HG02885 (cell line): ENCODE results near the gene PDE8A.
"Not testable (repeated sequence)": the region's sequence is repeated elsewhere in the genome, so short reads cannot be mapped to it uniquely, and the experiment has no call there.

Experiments used
- ATAC-seq: cut with Tn5 transposase; IDR thresholded peaks from one replicate; pipeline ENCODE4 v1.9.1; 2021; ENCODE audit warnings: mild to moderate bottlenecking; ENCODE audit not compliant: unreplicated experiment, poor library complexity

The PDE8A gene

GRCh38 chr15:85154061-85154460, 172.4 kb downstream of the PDE8A start:
- ATAC-seq: no peak

DNA sequence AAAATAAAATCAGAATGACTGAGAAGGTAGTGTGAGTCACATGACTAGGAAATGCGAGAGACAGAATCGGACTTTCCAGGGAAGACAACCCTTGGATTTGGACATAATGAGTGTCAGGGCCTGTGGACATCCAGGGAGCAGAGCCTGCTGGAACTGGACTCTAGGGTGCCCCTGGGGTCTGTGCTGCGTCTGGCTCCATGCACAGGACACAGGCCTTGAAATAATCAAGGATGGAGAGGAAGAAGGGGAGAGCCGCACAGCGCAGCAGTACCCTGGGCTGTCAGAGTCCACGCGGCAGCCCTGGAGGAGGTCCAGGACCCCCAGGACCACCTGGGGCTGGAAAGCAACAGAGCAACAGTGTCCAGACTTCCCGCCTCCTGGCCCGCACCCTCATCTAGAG, 173.7 kb downstream of the PDE8A start:
- no peak for ATAC-seq

GRCh38 chr15:85155857-85156256, 174.2 kb downstream of the PDE8A start:
- ATAC-seq: no peak

GRCh38 chr15:85157344-85157743, 175.7 kb downstream of the PDE8A start:
- ATAC-seq: no peak

DNA sequence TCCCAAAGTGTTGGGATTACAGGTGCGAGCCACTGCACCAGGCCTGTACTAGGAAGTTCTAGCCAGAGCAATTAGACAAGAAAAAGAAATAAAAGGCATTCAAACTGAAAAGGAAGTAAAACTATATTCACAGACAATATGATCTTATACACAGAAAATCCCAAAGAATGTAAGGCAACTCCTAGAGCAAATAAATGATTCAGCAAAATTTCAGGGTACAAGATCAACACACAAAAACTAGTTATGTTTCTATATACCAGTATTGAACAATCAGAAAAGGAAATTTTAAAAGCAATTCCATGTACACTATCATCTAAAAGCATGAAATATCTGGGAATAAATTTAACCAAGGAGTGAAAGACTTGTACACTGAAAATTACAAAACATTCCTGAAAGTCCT, 180.6 kb downstream of the PDE8A start:
- ATAC-seq: no peak

DNA sequence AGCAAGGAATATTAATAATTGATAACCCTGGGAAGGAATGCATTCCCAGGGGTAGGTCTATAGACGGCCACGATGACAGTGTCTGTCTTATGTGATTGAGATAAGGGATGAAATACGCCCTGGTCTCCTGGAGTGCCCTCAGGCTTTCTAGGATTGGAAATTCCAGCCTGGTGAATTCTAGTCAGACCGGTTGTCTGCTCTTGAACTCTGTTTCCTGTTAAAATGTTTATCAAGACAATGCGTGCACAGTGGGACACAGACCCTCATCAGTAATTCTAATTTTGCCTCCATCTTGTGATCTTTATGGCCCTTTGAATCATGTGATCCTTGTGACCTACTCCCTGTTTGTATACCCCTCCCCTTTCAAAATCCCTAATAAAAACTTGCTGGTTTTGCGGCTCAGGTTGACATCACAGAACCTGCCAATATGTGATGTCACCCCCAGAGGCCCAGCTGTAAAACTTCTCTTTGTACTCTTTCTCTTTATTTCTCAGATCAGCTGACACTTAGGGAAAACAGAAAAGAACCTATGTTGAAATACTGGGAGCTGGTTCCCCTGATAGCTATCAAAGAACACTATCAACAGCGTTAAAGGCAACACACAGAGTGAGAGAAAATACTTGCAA, 183.3 kb downstream of the PDE8A start:
- ATAC-seq: no peak

- no peak for ATAC-seq
These were observed 185.9 kb downstream of the PDE8A start for GRCh38 chr15:85167568-85167967.

- ATAC-seq: no peak
These were observed 187.1 kb downstream of the PDE8A start for GRCh38 chr15:85168642-85169173.

DNA sequence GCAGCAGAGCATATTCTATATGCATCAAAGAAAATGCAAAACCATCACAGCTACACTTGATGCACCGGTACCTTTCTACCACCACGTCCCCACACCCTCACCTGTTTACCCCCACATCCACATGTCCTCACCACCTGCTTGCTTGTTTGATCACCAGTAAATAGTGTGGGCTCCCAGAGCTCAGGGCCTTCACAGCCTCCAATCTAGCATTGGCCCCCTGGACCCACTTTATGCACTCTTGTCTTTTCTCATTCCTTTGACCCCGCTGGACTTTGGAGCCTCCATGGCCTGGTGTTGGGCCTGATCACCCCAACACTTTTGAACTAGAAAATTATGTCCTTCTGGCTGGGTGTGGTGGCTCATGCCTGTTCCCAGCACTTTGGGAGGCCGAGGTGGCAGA, 190.1 kb downstream of the PDE8A start:
- ATAC-seq: no peak

DNA sequence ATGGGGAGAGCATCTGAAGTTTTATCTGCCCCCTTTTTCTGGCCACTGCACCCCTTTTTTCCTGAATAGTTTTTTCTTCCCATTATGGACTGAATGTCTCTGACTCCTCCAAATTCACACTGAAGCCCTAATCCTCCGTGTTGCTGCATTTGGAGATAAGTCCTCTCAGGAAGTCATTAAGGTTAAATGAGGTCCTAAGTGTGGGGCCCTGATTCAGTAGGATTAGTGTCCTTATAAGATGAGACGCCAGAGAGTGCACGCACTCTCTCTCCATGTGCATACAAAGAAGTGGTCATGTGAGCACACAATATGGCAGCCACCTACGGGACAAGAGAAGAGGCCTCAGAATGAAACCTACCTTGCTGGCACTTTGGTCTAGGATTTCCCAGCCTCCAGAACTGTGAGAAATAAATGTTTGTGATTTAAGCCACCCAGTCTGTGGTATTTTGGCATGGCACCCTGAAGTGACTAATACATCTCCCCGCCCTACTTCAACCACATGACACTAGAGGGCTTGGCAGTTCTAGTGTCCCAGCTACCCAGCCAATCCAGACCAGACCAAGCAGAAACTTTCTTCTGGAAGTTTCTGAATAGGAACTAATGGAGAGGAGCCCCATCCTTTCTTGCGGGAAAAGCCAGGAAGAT, 191.3 kb downstream of the PDE8A start:
- ATAC-seq: no peak

GRCh38 chr15:85173630-85174029, 192.0 kb downstream of the PDE8A start:
- not testable (repeated sequence) for ATAC-seq

GRCh38 chr15:85174521-85174920, 192.9 kb downstream of the PDE8A start:
- no peak for ATAC-seq

DNA sequence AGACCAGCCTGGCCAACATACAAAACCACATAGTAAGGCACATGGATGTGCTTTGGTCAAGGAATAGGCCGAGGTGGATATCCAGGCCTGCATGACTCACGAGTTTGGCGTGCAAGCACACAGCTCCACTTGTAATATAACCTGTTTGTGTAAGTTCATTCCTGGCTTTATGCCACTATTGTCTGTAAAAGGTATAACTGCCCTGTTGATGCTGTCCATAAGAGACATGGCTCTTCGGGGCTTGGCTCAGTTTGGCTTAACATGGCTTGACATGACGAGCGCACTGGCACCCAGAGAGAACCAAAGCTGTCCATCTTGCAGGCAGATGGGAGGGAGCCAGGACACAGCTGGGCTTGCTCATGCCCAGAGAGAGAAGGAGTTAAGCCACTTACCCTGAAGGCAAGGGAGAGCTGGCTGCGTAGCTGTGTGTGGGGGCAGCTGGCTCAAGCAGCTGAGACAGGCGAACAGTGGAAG, 195.4 kb downstream of the PDE8A start:
- ATAC-seq: not testable (repeated sequence)

GRCh38 chr15:85178308-85178707, 196.7 kb downstream of the PDE8A start:
- no peak for ATAC-seq

DNA sequence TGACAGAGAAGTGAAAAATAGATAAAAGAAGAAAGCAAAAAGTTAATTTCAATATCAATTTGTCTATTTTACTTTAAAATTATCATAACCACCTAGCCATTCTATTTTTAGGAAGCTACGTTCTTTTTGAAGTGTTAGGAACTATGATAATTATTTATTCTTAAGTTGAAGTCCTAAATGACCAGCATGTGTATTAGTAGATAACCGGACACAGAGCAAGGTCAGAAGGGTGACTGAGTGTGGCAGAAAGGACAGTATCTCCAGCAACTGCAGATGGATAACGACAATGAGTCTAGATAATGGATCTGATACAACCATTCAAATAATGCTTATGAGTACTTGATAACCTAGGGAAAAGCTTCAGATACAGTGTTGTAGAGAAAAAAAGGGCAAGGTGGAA, 198.0 kb downstream of the PDE8A start:
- ATAC-seq: no peak

DNA sequence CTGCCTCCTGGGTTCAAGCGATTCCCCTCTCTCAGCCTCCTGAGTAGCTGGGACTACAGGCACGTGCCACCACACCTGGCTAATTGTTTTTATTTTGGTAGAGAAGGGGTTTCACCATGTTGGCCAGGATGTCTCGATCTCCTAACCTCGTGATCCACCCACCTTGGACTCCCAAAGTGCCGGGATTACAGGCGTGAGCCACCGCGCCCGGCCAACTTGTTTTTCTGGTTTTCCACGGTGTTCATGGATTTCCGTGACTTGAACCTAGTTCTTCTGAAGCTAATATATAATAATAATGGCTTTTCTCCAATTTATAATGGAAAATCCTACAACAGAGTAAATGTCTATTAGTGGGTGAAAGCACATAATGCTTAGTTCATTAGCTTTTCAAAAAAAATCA, 203.7 kb downstream of the PDE8A start:
- ATAC-seq: not testable (repeated sequence)

GRCh38 chr15:85188171-85188577, 206.5 kb downstream of the PDE8A start:
- not testable (repeated sequence) for ATAC-seq
